Measurements from ENCODE around the gene PLG.
"Not testable (repeated sequence)": the region's sequence is repeated elsewhere in the genome, so short reads cannot be mapped to it uniquely, and the experiment has no call there.

PLG gene

DNA sequence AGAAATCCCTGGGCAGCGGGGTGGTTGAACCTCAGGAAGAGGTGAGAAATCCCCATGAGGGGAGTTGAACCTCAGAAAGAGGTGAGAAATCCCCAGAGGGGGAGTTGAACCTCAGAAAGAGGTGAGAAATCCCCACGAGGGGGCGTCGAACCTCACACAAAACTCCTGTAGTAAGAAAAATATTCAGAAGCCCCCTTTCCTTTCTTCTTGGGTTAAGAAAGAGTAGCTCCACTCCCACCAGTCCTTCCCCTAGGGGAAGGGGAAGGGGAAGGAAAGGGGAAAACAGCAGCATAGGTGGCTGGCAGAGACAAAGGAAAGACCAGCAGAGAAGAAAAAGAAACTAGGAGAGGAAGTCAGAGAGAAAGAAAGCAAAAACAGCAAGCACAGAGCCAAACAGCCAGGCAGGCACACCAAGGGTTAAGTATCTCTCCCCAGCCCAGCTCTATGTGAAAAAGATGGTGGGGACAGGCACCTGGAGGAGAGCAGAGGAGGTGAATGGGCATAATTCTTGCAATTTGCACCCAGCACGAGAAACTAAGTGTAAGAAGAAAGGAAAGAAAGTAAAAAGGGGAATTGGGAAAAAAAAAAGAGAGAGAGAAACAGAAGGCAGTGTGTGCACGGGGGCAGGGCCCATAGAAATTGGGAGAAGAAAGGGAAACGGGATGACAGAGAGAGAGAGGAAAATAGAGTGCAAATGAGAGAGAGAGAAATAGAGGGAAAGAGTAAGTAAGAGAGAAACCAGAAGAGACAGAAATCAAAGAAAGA lies 88.2 kb downstream of the PLG start:
- Histone ChIP-seq H3K79me2 (ENCODE audit: control insufficient read depth, insufficient read depth, low read length, unreplicated experiment) (no peaks in the 10 kb centered on the region), H2AFZ (ENCODE audit: low read length, unreplicated experiment) (peak overlapping the region; percentile 95), H3K4me3 (ENCODE audit: low read depth, low read length) (peak overlapping the region; percentile 74)

GRCh38 chr6:160791459-160791858 lies 89.4 kb downstream of the PLG start:
- Histone ChIP-seq H3K36me3 (ENCODE audit: insufficient read depth, low read length) (no peaks in the 10 kb centered on the region), H3K4me1 (ENCODE audit: control insufficient read depth, insufficient read depth, low read length, unreplicated experiment) (no peaks in the 10 kb centered on the region), H3K27ac (ENCODE audit: low read depth, low read length) (no peak overlapping the region), H3K79me2 (ENCODE audit: control insufficient read depth, insufficient read depth, low read length, unreplicated experiment) (no peaks in the 10 kb centered on the region), H2AFZ (ENCODE audit: low read length, unreplicated experiment) (no peak overlapping the region), H3K27me3 (ENCODE audit: insufficient read depth, low read length) (no peaks in the 10 kb centered on the region), H3K4me3 (ENCODE audit: low read depth, low read length) (no peak overlapping the region)

More for the DNA sequence above, 88.2 kb downstream of the PLG start:
- Histone ChIP-seq H3K4me1 (ENCODE audit: control insufficient read depth, insufficient read depth, low read length, unreplicated experiment) (no peaks in the 10 kb centered on the region), H3K27me3 (ENCODE audit: insufficient read depth, low read length) (no peaks in the 10 kb centered on the region), H3K27ac (ENCODE audit: low read depth, low read length) (no peak overlapping the region), H3K36me3 (ENCODE audit: insufficient read depth, low read length) (no peaks in the 10 kb centered on the region)

- H3K36me3 ChIP-seq (ENCODE audit: insufficient read depth, low read length), result no peaks in the 10 kb centered on the region
- no peaks in the 10 kb centered on the region for H3K27me3 ChIP-seq (ENCODE audit: insufficient read depth, low read length)
- no peak overlapping the region for H3K4me3 ChIP-seq (ENCODE audit: low read depth, low read length)
- H2AFZ ChIP-seq (ENCODE audit: low read length, unreplicated experiment), result no peak overlapping the region
- H3K79me2 ChIP-seq (ENCODE audit: control insufficient read depth, insufficient read depth, low read length, unreplicated experiment), result no peaks in the 10 kb centered on the region
- no peaks in the 10 kb centered on the region for H3K4me1 ChIP-seq (ENCODE audit: control insufficient read depth, insufficient read depth, low read length, unreplicated experiment)
- no peak overlapping the region for H3K27ac ChIP-seq (ENCODE audit: low read depth, low read length)
Measured at GRCh38 chr6:160791981-160792418, 90.0 kb downstream of the PLG start.

DNA sequence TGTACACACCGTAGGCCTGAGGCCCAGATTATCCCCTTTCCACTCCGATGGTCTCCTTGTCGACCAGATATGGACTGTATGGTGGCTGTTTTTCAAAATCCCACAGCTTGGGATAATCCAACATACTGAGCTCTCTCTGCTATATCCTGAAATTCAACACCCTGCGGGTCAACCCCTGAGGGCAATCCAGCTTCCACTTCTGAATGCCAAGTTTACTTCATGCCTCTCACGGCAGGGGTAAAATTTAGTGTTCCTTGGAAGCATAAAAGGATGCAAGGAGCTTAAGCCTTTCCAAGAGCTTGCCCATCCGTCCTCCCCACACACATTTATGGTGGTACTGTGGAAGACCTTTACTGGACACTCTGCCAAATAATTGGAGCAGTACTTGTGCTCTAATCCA lies 90.7 kb downstream of the PLG start:
- H3K27me3 ChIP-seq (ENCODE audit: insufficient read depth, low read length), result no peaks in the 10 kb centered on the region
- no peaks in the 10 kb centered on the region for H3K36me3 ChIP-seq (ENCODE audit: insufficient read depth, low read length)
- no peak overlapping the region for H2AFZ ChIP-seq (ENCODE audit: low read length, unreplicated experiment)
- no peaks in the 10 kb centered on the region for H3K79me2 ChIP-seq (ENCODE audit: control insufficient read depth, insufficient read depth, low read length, unreplicated experiment)
- H3K4me1 ChIP-seq (ENCODE audit: control insufficient read depth, insufficient read depth, low read length, unreplicated experiment), result no peaks in the 10 kb centered on the region
- no peak overlapping the region for H3K27ac ChIP-seq (ENCODE audit: low read depth, low read length)
- no peak overlapping the region for H3K4me3 ChIP-seq (ENCODE audit: low read depth, low read length)

DNA sequence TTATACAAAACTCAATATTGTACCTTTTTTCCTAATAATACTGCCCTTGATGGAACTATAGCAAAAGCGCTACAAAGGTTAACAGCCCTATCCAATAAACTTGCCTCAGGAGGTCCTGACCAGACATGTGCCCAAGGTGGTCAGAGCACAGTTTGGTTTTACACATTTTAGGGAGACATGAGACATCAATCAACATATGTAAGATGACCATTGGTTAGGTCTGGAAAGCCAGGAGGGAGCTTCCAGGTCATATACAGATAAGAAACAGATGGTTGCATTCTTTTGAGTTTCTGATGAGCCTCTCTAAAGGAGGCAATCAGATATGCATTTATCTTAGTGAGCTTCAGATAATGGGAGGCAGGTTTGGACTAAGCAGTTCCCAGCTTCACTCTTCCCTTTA lies 91.6 kb downstream of the PLG start:
- Histone ChIP-seq H3K4me1 (ENCODE audit: control insufficient read depth, insufficient read depth, low read length, unreplicated experiment) (no peaks in the 10 kb centered on the region), H3K36me3 (ENCODE audit: insufficient read depth, low read length) (no peaks in the 10 kb centered on the region), H3K4me3 (ENCODE audit: low read depth, low read length) (no peak overlapping the region), H3K27me3 (ENCODE audit: insufficient read depth, low read length) (no peaks in the 10 kb centered on the region), H2AFZ (ENCODE audit: low read length, unreplicated experiment) (no peak overlapping the region), H3K27ac (ENCODE audit: low read depth, low read length) (no peak overlapping the region), H3K79me2 (ENCODE audit: control insufficient read depth, insufficient read depth, low read length, unreplicated experiment) (no peaks in the 10 kb centered on the region)

GRCh38 chr6:160795721-160796120 lies 93.7 kb downstream of the PLG start:
- Histone ChIP-seq H3K79me2 (ENCODE audit: control insufficient read depth, insufficient read depth, low read length, unreplicated experiment) (no peaks in the 10 kb centered on the region), H3K4me3 (ENCODE audit: low read depth, low read length) (no peak overlapping the region), H3K27me3 (ENCODE audit: insufficient read depth, low read length) (no peaks in the 10 kb centered on the region), H2AFZ (ENCODE audit: low read length, unreplicated experiment) (no peak overlapping the region), H3K36me3 (ENCODE audit: insufficient read depth, low read length) (no peaks in the 10 kb centered on the region), H3K4me1 (ENCODE audit: control insufficient read depth, insufficient read depth, low read length, unreplicated experiment) (no peaks in the 10 kb centered on the region), H3K27ac (ENCODE audit: low read depth, low read length) (no peak overlapping the region)

DNA sequence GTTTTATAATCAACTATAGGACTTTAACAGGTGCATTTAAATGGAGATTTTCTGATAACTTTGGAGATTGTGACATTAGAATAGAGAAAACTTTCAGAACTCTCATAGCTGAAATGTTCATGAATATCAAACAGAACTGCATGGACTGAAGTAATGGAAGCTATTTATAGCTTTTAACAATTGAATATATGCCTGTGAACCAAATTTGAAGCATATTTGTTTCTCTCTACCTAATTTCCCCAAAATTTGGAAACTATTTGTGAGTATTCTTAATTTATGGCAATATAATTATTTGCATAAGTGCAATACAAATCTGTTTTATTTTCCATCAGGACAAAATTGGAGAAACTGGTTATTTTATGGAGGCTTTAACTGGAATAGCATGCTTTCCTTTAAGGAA lies 96.6 kb downstream of the PLG start:
- Histone ChIP-seq H3K27me3 (ENCODE audit: insufficient read depth, low read length) (no peaks in the 10 kb centered on the region), H3K4me3 (ENCODE audit: low read depth, low read length) (no peak overlapping the region), H3K27ac (ENCODE audit: low read depth, low read length) (no peak overlapping the region), H3K4me1 (ENCODE audit: control insufficient read depth, insufficient read depth, low read length, unreplicated experiment) (no peaks in the 10 kb centered on the region), H2AFZ (ENCODE audit: low read length, unreplicated experiment) (no peak overlapping the region), H3K36me3 (ENCODE audit: insufficient read depth, low read length) (no peaks in the 10 kb centered on the region), H3K79me2 (ENCODE audit: control insufficient read depth, insufficient read depth, low read length, unreplicated experiment) (no peaks in the 10 kb centered on the region)

DNA sequence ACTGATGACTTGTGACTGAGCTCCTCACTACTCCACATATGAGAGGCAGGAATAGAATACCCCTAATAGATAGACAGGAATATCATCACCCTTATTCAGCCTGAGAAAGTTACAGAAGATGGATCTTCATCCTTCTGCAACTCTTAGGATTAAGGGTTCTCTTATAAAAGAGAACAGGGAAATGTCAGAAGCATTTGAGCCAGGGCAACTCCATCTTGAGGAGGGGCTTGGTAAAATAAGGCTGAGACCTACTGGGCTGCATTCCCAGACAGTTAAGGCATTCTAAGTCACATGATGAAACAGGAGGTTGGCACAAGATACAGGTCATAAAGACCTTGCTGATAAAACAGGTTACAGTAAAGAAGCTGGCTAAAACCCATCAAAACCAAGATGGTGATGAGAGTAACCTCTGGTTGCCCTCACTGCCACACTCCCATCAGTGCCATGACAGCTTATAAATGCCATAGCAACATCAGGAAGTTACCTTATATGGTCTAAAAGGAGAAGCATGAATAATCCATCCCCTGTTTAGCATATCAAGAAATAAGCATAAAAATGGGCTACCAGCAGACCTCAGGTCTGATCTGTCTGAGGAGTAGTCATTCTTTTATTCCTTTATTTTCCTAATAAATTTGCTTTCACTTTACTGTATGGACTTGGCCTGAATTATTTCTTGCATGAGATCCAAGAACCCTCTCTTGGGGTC lies 97.9 kb downstream of the PLG start:
- H3K79me2 ChIP-seq (ENCODE audit: control insufficient read depth, insufficient read depth, low read length, unreplicated experiment), result no peaks in the 10 kb centered on the region
- H3K27ac ChIP-seq (ENCODE audit: low read depth, low read length), result no peak overlapping the region
- H3K4me1 ChIP-seq (ENCODE audit: control insufficient read depth, insufficient read depth, low read length, unreplicated experiment), result no peaks in the 10 kb centered on the region
- H3K36me3 ChIP-seq (ENCODE audit: insufficient read depth, low read length), result no peaks in the 10 kb centered on the region
- no peak overlapping the region for H3K4me3 ChIP-seq (ENCODE audit: low read depth, low read length)
- H2AFZ ChIP-seq (ENCODE audit: low read length, unreplicated experiment), result no peak overlapping the region
- H3K27me3 ChIP-seq (ENCODE audit: insufficient read depth, low read length), result no peaks in the 10 kb centered on the region

DNA sequence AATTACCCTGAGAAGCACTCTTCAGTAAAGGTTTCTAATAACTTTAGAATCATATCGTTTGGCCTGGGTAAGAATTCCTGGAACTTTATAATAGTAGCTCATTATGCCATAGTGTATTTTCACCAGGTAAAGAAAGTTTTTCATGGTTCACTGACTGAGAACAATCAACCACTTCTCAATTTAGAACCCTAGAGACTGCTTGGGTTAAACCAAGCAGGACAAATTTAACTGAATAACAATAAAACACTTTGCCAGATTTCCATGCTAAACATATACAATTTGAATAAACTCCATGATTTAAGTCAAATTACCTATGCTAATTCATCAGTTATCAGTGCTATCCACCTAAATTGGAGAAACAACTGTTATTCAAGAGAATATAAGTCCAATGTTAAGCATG lies 99.4 kb downstream of the PLG start:
- H3K27me3 ChIP-seq (ENCODE audit: insufficient read depth, low read length), result no peaks in the 10 kb centered on the region

DNA sequence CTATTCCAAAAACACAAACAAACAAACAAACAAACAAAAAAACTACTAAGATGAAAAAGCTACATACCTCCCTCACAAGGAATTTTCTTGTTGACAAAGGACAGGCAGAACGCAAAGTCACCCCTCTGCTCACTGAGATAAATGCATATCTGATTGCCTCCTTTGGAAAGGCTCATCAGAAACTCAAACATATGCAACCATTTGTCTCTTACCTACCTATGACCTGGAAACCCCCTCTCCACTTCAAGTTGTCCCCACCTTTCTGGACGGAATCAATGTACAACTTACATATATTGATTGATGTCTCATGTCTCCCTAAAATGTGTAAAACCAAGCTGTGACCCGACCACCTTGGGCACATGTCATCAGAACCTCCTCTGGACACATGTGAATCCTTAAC lies 100.0 kb downstream of the PLG start:
- not testable (repeated sequence) for H3K79me2 ChIP-seq (ENCODE audit: control insufficient read depth, insufficient read depth, low read length, unreplicated experiment); H3K27me3 ChIP-seq (ENCODE audit: insufficient read depth, low read length); H3K4me1 ChIP-seq (ENCODE audit: control insufficient read depth, insufficient read depth, low read length, unreplicated experiment); H3K36me3 ChIP-seq (ENCODE audit: insufficient read depth, low read length); H3K27ac ChIP-seq (ENCODE audit: low read depth, low read length); H3K4me3 ChIP-seq (ENCODE audit: low read depth, low read length); H2AFZ ChIP-seq (ENCODE audit: low read length, unreplicated experiment)

More for the DNA sequence above, 99.4 kb downstream of the PLG start:
- no peak overlapping the region for H2AFZ ChIP-seq (ENCODE audit: low read length, unreplicated experiment)
- H3K4me3 ChIP-seq (ENCODE audit: low read depth, low read length), result no peak overlapping the region
- no peaks in the 10 kb centered on the region for H3K36me3 ChIP-seq (ENCODE audit: insufficient read depth, low read length)
- H3K4me1 ChIP-seq (ENCODE audit: control insufficient read depth, insufficient read depth, low read length, unreplicated experiment), result no peaks in the 10 kb centered on the region
- H3K79me2 ChIP-seq (ENCODE audit: control insufficient read depth, insufficient read depth, low read length, unreplicated experiment), result no peaks in the 10 kb centered on the region
- no peak overlapping the region for H3K27ac ChIP-seq (ENCODE audit: low read depth, low read length)
